ENCODE results near the gene OR51T1.

GRCh38 chr11:4926608-4927007, 44.9 kb downstream of the OR51T1 start:
- TF ChIP-seq CTCF (IDR thresholded peaks at IDR 0.05; ENCODE audit: low read length) (no peak), EZH2 (IDR thresholded peaks at IDR 0.05; ENCODE audit: borderline replicate concordance, low read length) (no peak)
